Stomach (tissue), 9 donors: ENCODE data around the gene ANAPC4. TPM values are rescaled to one million over a fixed set of nuclear protein-coding genes. Genes with fewer than 3 reads are reported as not detected.

Source experiments
- DNase-seq, 2 donors: peaks; one replicate each; pipeline versions ENCODE4 v3.0.0 to v3.0.0-alpha.2; 2013 to 2019
- H3K27ac ChIP-seq, 5 donors: fragments of 200-600 bp in 4 of 5; sonication (generic) in 4 of 5; one replicate each; pipeline ENCODE4 v1.5.1; 2013 to 2019; ENCODE audit warnings: mild to moderate bottlenecking in 1 of 5, moderate library complexity in 1 of 5
- H3K27me3 ChIP-seq, 3 donors: fragments of 200-600 bp; sonication (generic); one replicate each; pipeline ENCODE4 v1.5.1; 2017 to 2019; ENCODE audit warnings: mixed run types in 1 of 3
- H3K36me3 ChIP-seq, 4 donors: fragments of 200-600 bp; sonication (generic); 1 replicate in 3 of 4; 2 replicates in 1 of 4; pipeline ENCODE4 v1.5.1; 2016 to 2019
- H3K4me1 ChIP-seq, 4 donors: fragments of 200-600 bp; sonication (generic); one replicate each; pipeline ENCODE4 v1.5.1; 2016 to 2019
- H3K4me3 ChIP-seq, 4 donors: fragments of 200-600 bp; sonication (generic) in 3 of 4; one replicate each; pipeline ENCODE4 v1.5.1; 2016 to 2019; ENCODE audit warnings: mild to moderate bottlenecking in 1 of 4
- H3K9me3 ChIP-seq, 4 donors: fragments of 200-600 bp; sonication (generic); one replicate each; pipeline ENCODE4 v1.5.1; 2016 to 2019
- EP300 ChIP-seq: sonication (generic); formaldehyde crosslinking; IDR thresholded peaks from one replicate; pipeline ENCODE4 v1.6.1; 2017; ENCODE audit warnings: antibody characterized with exemption
- POLR2A ChIP-seq, 4 donors: fragments of 450-650 bp; IDR thresholded peaks; one replicate each; pipeline ENCODE4 v1.6.1; 2016; ENCODE audit warnings: antibody characterized with exemption in 4 of 4, control low read depth in 2 of 4, mild to moderate bottlenecking in 1 of 4, moderate library complexity in 1 of 4
- POLR2AphosphoS5 ChIP-seq, 3 donors: sonication (generic); formaldehyde crosslinking; IDR thresholded peaks; one replicate each; pipeline ENCODE4 v1.6.1; 2016; ENCODE audit warnings: antibody characterized with exemption in 3 of 3
- WGBS, 5 donors: extraction: QIAGEN DNeasy Blood & Tissue Kit in 3 of 5; methylation state at CpG; one replicate each; pipeline versions ENCODE4 v1.1.5 to v1.1.7; 2013 to 2018; 5-methylcytosine and 5-hydroxymethylcytosine counted together
- intact Hi-C: fragments of 100-400 bp; cut with DNase I; formaldehyde crosslinking; loops from one replicate; pipeline ENCODE4 v1.15.1; 2023; ENCODE audit warnings: low total_unique reads
- polyA plus RNA-seq, 3 donors: library from polyadenylated mRNA; stranded (reverse); fragments of 200-250 nt; gene quantifications; one replicate each; pipeline ENCODE4 v1.2.3, GENCODE V29; 2013
- total RNA-seq, 5 donors: library from RNA; depleted of rRNA; stranded (reverse); fragments of >200 nt; gene quantifications; one replicate each; pipeline versions ENCODE4 v1.1.0 to v1.2.3, GENCODE V29; 2014 to 2016
- TF ChIP-seq, protein P1 (sequence below), 7 experiments: fragments of 450-650 bp in 4 of 7; fragments of 200-600 bp in 3 of 7; sonication (generic) in 3 of 7; IDR thresholded peaks; one replicate each; pipeline ENCODE4 v1.5.1; 2016 to 2019; ENCODE audit warnings: antibody characterized with exemption in 7 of 7, control low read depth in 2 of 7, mild to moderate bottlenecking in 1 of 7
- donor health status: healthy with polysubstance abuse.
- donor health status: Bipolar disorder and iron deficiency.
- donor health status: healthy.

The ANAPC4 gene
- total and polyA plus RNA-seq, 8 donors, result 9.0 to 72.8 (median 27.0) TPM

GRCh38 chr4:25427871-25428270, 50.8 kb downstream of the ANAPC4 start:
- DNase-seq, result no peak
- peaks cover 0 to 7% (median 0%) of the 10 kb centered on the region in 4 donors for H3K4me1 ChIP-seq
- H3K36me3 ChIP-seq, result no peaks in the 10 kb centered on the region
- WGBS, 5 donors, result 87 to 92% (median 88%) methylated on average over 5 of the region's 5 CpGs
- TF ChIP-seq, protein P1, sequence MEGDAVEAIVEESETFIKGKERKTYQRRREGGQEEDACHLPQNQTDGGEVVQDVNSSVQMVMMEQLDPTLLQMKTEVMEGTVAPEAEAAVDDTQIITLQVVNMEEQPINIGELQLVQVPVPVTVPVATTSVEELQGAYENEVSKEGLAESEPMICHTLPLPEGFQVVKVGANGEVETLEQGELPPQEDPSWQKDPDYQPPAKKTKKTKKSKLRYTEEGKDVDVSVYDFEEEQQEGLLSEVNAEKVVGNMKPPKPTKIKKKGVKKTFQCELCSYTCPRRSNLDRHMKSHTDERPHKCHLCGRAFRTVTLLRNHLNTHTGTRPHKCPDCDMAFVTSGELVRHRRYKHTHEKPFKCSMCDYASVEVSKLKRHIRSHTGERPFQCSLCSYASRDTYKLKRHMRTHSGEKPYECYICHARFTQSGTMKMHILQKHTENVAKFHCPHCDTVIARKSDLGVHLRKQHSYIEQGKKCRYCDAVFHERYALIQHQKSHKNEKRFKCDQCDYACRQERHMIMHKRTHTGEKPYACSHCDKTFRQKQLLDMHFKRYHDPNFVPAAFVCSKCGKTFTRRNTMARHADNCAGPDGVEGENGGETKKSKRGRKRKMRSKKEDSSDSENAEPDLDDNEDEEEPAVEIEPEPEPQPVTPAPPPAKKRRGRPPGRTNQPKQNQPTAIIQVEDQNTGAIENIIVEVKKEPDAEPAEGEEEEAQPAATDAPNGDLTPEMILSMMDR (IDR thresholded peaks at IDR 0.05), result no peak
- no peak for TF ChIP-seq EP300
- no peak for TF ChIP-seq POLR2AphosphoS5 (IDR thresholded peaks at IDR 0.05)
- TF ChIP-seq POLR2A (IDR thresholded peaks at IDR 0.05), result no peak
- no peaks in the 10 kb centered on the region for H3K9me3 ChIP-seq
- H3K27me3 ChIP-seq, result no peaks in the 10 kb centered on the region
- H3K27ac ChIP-seq, result no peak overlapping the region
- intact Hi-C loops, result no loop called here
- no peak overlapping the region for H3K4me3 ChIP-seq

DNA sequence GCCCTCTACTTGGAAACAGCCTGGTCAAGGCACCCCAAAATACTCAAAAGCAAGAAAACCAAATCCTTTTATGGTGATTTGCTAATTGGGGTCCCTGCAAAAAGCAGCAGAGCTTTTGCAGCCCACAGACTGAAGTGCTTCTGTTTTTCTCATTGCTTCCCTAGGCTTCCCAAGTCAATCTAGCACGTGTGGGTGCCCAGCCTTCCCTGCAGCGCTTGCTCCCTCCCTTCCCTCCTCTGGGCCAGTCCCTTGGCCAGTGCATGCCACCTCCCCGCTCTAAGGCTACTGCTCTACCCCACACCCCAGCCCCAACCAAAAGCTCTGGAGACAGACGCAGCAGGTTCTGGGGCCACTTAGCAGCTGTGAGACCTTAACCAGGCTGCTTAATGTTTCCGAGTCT, 53.6 kb downstream of the ANAPC4 start:
- Histone ChIP-seq H3K9me3 (no peaks in the 10 kb centered on the region), H3K4me3 (no peak overlapping the region), H3K36me3 (no peaks in the 10 kb centered on the region), H3K27ac (no peak overlapping the region), H3K4me1 (no peaks in the 10 kb centered on the region), H3K27me3 (no peaks in the 10 kb centered on the region)
- 81 to 96% (median 87%) methylated on average over 5 of the region's 5 CpGs for WGBS, 5 donors
- intact Hi-C loops, result no loop called here
- no peak for DNase-seq
- TF ChIP-seq, protein P1 (IDR thresholded peaks at IDR 0.05), result no peak
- no peak for TF ChIP-seq POLR2AphosphoS5 (IDR thresholded peaks at IDR 0.05)
- TF ChIP-seq POLR2A (IDR thresholded peaks at IDR 0.05), result no peak
- TF ChIP-seq EP300, result no peak

GRCh38 chr4:25433966-25434827, 57.1 kb downstream of the ANAPC4 start:
- TF ChIP-seq POLR2AphosphoS5 (IDR thresholded peaks at IDR 0.05), result no peak
- no peak for TF ChIP-seq EP300
- TF ChIP-seq, protein P1 (IDR thresholded peaks at IDR 0.05), result no peak
- TF ChIP-seq POLR2A (IDR thresholded peaks at IDR 0.05), result no peak
- Histone ChIP-seq H3K9me3 (peaks cover 0 to 3% (median 0%) of the 10 kb centered on the region in 4 donors), H3K27ac (no peak overlapping the region), H3K36me3 (no peaks in the 10 kb centered on the region), H3K4me3 (no peak overlapping the region), H3K4me1 (no peaks in the 10 kb centered on the region), H3K27me3 (no peaks in the 10 kb centered on the region)
- intact Hi-C loops, result no loop called here
- DNase-seq, result no peak
- WGBS, 5 donors, result 85 to 93% (median 91%) methylated on average over 14 of the region's 14 CpGs

GRCh38 chr4:25437926-25438325, 60.9 kb downstream of the ANAPC4 start:
- no peak for DNase-seq
- no peaks in the 10 kb centered on the region for H3K36me3 ChIP-seq
- no peaks in the 10 kb centered on the region for H3K27me3 ChIP-seq
- no peak overlapping the region for H3K27ac ChIP-seq
- no peak overlapping the region for H3K4me3 ChIP-seq
- no peak for TF ChIP-seq POLR2A (IDR thresholded peaks at IDR 0.05)
- TF ChIP-seq EP300, result no peak
- TF ChIP-seq POLR2AphosphoS5 (IDR thresholded peaks at IDR 0.05), result no peak
- TF ChIP-seq, protein P1 (IDR thresholded peaks at IDR 0.05), result no peak
- intact Hi-C loops, result no loop called here
- peaks cover 0 to 3% (median 0%) of the 10 kb centered on the region in 4 donors for H3K9me3 ChIP-seq
- peaks cover 0 to 10% (median 3%) of the 10 kb centered on the region in 4 donors for H3K4me1 ChIP-seq
